HG02763 (cell line): ENCODE measurements around the gene THSD4.
"Not testable (repeated sequence)": the region's sequence is repeated elsewhere in the genome, so short reads cannot be mapped to it uniquely, and the experiment has no call there.

Source experiments
- ATAC-seq: cut with Tn5 transposase; IDR thresholded peaks from one replicate; pipeline ENCODE4 v1.9.1; 2021; ENCODE audit warnings: mild to moderate bottlenecking, moderate library complexity; ENCODE audit not compliant: unreplicated experiment

Gene THSD4

GRCh38 chr15:71118881-71119632 lies 3.8 kb downstream of the THSD4 start:
- ATAC-seq: no peak

GRCh38 chr15:71120428-71120944 lies 5.2 kb downstream of the THSD4 start:
- ATAC-seq: no peak

DNA sequence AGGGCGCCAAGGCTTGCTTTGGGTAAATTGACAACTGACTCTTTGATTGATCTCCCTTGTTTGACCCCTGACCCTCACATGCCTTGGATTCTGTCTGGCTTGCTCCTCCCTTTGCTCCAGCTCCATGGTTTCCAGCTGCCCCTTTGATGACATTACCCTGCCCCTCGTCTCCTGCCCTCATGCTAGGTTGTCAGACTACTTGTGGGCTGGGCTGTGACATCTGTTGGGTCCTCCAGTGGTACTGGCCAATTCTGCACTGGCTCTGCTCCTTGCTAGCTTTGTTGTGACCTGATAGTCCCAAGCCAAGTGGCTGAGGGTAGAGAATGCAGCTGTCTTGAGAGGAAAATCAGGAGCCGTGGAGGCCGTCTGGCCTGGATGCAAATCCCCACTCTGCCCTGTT lies 6.2 kb downstream of the THSD4 start:
- no peak for ATAC-seq

GRCh38 chr15:71124937-71125790 lies 9.9 kb downstream of the THSD4 start:
- ATAC-seq: no peak

GRCh38 chr15:71125831-71126450 lies 10.7 kb downstream of the THSD4 start:
- no peak for ATAC-seq

GRCh38 chr15:71127083-71127482 lies 11.8 kb downstream of the THSD4 start:
- ATAC-seq: no peak

- ATAC-seq: not testable (repeated sequence)
Measured at GRCh38 chr15:71128159-71128558, 12.9 kb downstream of the THSD4 start.

- ATAC-seq: no peak
Measured at GRCh38 chr15:71128939-71129562, 13.8 kb downstream of the THSD4 start.

DNA sequence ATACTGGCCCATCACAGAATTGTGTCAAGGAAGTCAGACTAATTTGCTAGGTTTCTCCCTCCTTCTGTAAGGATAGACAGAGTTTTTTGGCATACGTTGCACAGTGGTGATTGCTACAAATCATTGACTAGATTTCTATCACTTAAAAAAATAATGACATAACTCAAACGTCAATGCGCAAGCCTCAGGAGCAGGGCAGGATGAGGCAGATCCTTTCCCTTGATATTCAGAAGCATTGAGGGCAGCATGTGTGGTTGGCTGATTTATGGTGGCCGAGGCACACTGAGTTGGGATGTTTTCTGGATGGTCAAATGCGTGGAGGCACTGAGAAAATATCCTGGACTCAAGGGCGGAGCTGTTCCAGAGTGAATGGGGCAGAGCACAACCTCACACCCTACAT lies 14.4 kb downstream of the THSD4 start:
- ATAC-seq: no peak

- no peak for ATAC-seq
Measured at GRCh38 chr15:71131601-71132362, 16.5 kb downstream of the THSD4 start.

DNA sequence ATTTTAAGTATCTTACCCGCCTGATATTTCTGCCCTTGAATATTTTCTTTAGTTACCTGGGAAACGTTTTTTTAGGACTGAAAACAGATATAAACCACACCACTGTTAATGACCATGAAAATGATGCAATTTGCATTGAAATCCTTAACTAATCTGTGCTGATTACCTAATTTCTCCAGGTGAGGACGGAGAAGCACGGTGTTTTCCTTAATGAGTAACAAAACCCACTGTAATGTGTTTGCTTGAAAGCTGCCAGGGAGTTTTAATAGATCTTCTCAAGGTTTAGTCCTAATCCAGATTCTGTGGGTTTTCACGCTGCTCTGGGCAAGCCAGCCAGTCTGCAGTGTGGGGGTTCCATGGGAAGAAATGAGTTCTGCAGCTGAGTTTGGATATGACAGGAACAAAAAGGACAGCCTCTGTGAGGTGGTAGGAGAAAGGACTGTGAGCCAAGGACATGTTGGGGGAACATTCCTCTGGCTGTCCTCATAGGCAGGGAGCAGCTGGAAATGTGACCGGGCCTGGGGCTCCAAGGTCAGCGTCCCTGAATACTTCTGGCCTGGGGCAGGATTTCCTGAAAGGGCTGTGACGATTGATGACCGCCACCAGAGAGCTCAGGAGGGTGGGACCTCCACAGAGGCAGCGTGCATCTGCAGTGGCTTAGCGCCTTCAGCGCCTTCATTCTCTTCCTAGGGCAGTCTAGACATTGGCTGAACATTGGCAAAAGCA lies 18.6 kb downstream of the THSD4 start:
- no peak for ATAC-seq

DNA sequence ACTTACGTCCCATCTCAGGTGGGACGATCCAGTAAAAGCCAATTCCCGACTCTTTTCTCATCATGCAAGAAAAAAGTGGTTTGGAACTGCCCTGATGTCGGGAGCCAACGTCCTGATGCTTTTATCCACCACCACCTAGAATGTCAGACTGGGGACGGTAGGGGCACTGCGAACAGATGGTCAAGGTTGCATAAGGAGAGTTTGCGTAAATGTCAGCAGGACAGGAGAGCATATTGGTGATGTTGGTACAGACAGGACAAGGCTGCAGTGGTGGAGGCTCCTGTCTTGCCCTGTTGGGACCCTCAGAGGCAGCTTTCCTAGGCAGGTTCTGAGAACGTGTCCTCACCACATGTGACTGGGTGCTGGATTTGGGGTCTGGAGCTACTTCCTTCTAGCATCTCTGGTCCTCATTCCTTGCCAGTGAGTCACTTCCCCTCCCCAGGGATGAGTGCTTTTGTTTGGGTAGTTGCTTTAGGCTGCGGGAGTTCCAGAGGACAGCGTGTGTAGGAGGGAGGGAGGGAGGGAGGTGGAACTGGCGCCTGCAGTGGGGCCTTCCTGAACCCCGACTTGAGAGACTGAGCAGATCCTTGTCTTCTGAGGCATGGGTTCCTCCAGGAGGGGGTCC lies 21.0 kb downstream of the THSD4 start:
- ATAC-seq: no peak

GRCh38 chr15:71136793-71137518 lies 21.7 kb downstream of the THSD4 start:
- ATAC-seq: no peak

DNA sequence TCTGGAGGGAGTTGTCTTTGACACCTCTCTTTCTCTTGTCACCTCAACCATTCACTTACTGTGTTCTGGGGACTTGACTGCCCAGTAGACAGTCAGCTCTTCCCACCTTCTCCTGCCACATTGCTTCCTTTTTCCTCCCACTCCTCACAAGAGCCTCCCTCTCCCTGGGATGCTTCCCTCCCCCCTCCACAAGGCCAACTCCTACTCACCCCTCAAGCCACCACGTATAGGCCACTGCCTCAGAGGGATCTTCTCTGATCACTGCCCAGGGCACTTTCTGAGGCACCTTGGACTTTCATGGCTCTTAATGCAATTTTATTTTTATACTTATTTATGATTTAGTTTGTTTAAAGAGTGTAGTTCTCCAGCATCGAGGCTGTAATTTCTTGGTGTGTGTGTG lies 23.2 kb downstream of the THSD4 start:
- no peak for ATAC-seq

GRCh38 chr15:71139241-71139640 lies 24.0 kb downstream of the THSD4 start:
- no peak for ATAC-seq

- ATAC-seq: no peak
Measured at GRCh38 chr15:71141572-71141971, 26.3 kb downstream of the THSD4 start.

- no peak for ATAC-seq
Measured at GRCh38 chr15:71142780-71143179, 27.5 kb downstream of the THSD4 start.
